ENCODE measurements around the gene NR1I3.

GRCh38 chr1:161258439-161259344 is 20.7 kb upstream of the NR1I3 start, which contains the start of gene PCP4L1:
- TF ChIP-seq CTCF (IDR thresholded peaks at IDR 0.05; ENCODE audit: low read depth, low read length) = no peak
- TF ChIP-seq MAX (IDR thresholded peaks at IDR 0.05; ENCODE audit: low read depth, low read length) = no peak
- no peak for TF ChIP-seq POLR2A (IDR thresholded peaks at IDR 0.05; ENCODE audit: extremely low read depth, insufficient read length)
- TF ChIP-seq MYC (IDR thresholded peaks at IDR 0.05; ENCODE audit: low read depth, low read length) = no peak
